Endothelial cell (in vitro differentiated cells): ENCODE measurements around the gene NOXO1. TPM values are rescaled to one million over a fixed set of nuclear protein-coding genes. Genes with fewer than 3 reads are reported as not detected.

Experiments used
- DNase-seq: peaks from one replicate; pipeline ENCODE4 v3.0.0; 2021; ENCODE audit warnings: low spot score
- H3K27ac Mint-ChIP-seq: one replicate; pipeline ENCODE4 v1.8.0; 2021; ENCODE audit warnings: mixed read lengths, inconsistent platforms; ENCODE audit not compliant: unreplicated experiment
- H3K27me3 Mint-ChIP-seq: one replicate; pipeline ENCODE4 v1.8.0; 2021; ENCODE audit warnings: mild to moderate bottlenecking, moderate library complexity, mixed read lengths, inconsistent platforms; ENCODE audit not compliant: unreplicated experiment
- H3K36me3 Mint-ChIP-seq: one replicate; pipeline ENCODE4 v1.8.0; 2021; ENCODE audit warnings: mild to moderate bottlenecking, low read depth, mixed read lengths, inconsistent platforms; ENCODE audit not compliant: unreplicated experiment
- H3K4me1 Mint-ChIP-seq: one replicate; pipeline ENCODE4 v1.8.0; 2021; ENCODE audit warnings: mild to moderate bottlenecking, mixed read lengths, inconsistent platforms; ENCODE audit not compliant: unreplicated experiment
- H3K4me3 Mint-ChIP-seq: one replicate; pipeline ENCODE4 v1.8.0; 2021; ENCODE audit warnings: mild to moderate bottlenecking, mixed read lengths, inconsistent platforms; ENCODE audit not compliant: unreplicated experiment
- H3K9me3 Mint-ChIP-seq: one replicate; pipeline ENCODE4 v1.8.0; 2021; ENCODE audit warnings: mixed read lengths, inconsistent platforms; ENCODE audit not compliant: unreplicated experiment
- CTCF ChIP-seq: fragments of 200-600 bp; sonication (generic); IDR thresholded peaks from one replicate; pipeline ENCODE4 v1.5.0; 2021; ENCODE audit warnings: antibody characterized with exemption; ENCODE audit not compliant: unreplicated experiment
- total RNA-seq: library from RNA; stranded (reverse); fragmentation: NEBNext Ultra II Directional; extraction: Animal tissue kit (Norgen Biotek cat#: 25700); gene quantifications from one replicate; pipeline ENCODE4 v1.2.1, GENCODE V29; 2021; ENCODE audit not compliant: unreplicated experiment

The NOXO1 gene
- total RNA-seq, 1 donor from 2014 or later, result 0.23 TPM

- DNase-seq, result no peak
- Mint-ChIP-seq H3K27ac (no peak overlapping the region), H3K9me3 (no peaks in the 10 kb centered on the region), H3K36me3 (no peaks in the 10 kb centered on the region), H3K27me3 (peaks cover 7% of the 10 kb centered on the region), H3K4me1 (no peaks in the 10 kb centered on the region), H3K4me3 (no peak overlapping the region)
- no peak for TF ChIP-seq CTCF
Measured at GRCh38 chr16:1953734-1954133, 27.5 kb downstream of the NOXO1 start.

GRCh38 chr16:1950559-1950958 lies 30.7 kb downstream of the NOXO1 start:
- DNase-seq, result no peak
- no peak overlapping the region for H3K27ac Mint-ChIP-seq
- no peaks in the 10 kb centered on the region for H3K36me3 Mint-ChIP-seq
- H3K4me1 Mint-ChIP-seq, result no peaks in the 10 kb centered on the region
- H3K27me3 Mint-ChIP-seq, result peaks cover 6% of the 10 kb centered on the region
- no peak for TF ChIP-seq CTCF
- H3K9me3 Mint-ChIP-seq, result no peaks in the 10 kb centered on the region
- no peak overlapping the region for H3K4me3 Mint-ChIP-seq

DNA sequence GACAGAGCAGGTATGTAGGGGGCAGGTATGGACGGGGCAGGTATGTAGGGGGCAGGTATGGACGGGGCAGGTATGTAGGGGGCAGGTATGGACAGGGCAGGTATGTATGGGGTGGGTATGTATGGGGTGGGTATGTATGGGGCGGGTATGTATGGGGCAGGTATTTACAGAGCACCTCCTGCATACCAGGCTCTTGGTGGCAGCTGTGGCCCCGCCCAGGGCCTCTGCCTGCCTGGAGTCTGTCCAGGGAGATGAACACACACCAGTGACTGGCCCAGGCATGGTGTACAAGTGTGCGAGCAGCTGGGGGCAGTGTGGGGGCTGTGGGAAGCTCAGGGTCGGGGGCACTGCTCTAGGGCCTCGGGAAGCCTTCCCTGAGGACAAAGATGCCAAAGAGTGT lies 31.2 kb downstream of the NOXO1 start:
- no peaks in the 10 kb centered on the region for H3K4me1 Mint-ChIP-seq
- H3K9me3 Mint-ChIP-seq, result no peaks in the 10 kb centered on the region
- H3K4me3 Mint-ChIP-seq, result no peak overlapping the region
- DNase-seq, result no peak
- no peak overlapping the region for H3K27ac Mint-ChIP-seq
- no peak for TF ChIP-seq CTCF
- peaks cover 6% of the 10 kb centered on the region for H3K27me3 Mint-ChIP-seq
- no peaks in the 10 kb centered on the region for H3K36me3 Mint-ChIP-seq

DNA sequence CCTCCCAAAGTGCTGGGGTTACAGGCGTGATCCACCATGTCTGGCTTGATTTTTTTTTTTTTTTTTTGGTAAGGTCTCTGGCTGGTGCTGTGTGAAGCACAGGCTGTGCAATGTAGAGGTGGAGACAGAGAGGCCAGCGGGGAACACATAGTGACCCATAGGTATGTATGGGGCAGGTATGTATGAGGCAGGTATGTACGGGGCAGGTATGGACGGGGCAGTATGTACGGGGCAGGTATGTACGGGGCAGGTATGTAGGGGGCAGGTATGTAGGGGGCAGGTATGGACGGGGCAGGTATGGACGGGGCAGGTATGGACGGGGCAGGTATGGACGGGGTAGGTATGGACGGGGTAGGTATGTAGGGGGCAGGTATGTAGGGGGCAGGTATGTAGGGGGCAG lies 31.8 kb downstream of the NOXO1 start:
- Mint-ChIP-seq H3K27ac (no peak overlapping the region), H3K4me1 (no peaks in the 10 kb centered on the region), H3K27me3 (peaks cover 6% of the 10 kb centered on the region), H3K36me3 (no peaks in the 10 kb centered on the region), H3K9me3 (no peaks in the 10 kb centered on the region), H3K4me3 (no peak overlapping the region)
- no peak for DNase-seq
- TF ChIP-seq CTCF, result no peak

- Mint-ChIP-seq H3K4me3 (no peak overlapping the region), H3K36me3 (no peaks in the 10 kb centered on the region), H3K4me1 (no peaks in the 10 kb centered on the region), H3K27me3 (peaks cover 10% of the 10 kb centered on the region), H3K9me3 (no peaks in the 10 kb centered on the region), H3K27ac (no peak overlapping the region)
- DNase-seq, result no peak
- no peak for TF ChIP-seq CTCF
Measured at GRCh38 chr16:1947369-1947670, 33.9 kb downstream of the NOXO1 start.
